H1 (cell line): ENCODE data around the gene KRTAP9-1. TPM values are rescaled to one million over a fixed set of nuclear protein-coding genes. Genes with fewer than 3 reads are reported as not detected.

Experiments used
- YY1 ChIP-seq: IDR thresholded peaks from 2 replicates; pipeline ENCODE4 v1.6.1; 2011; ENCODE audit warnings: low read depth, mild to moderate bottlenecking, low read length
- polyA plus RNA-seq, 7 experiments: library from polyadenylated mRNA; depleted of rRNA in 3 of 7; stranded (reverse) in 5 of 7; unstranded in 2 of 7; fragments of >200 nt in 5 of 7; fragments of 200-250 nt in 2 of 7; gene quantifications; 1 replicate in 5 of 7; 2 replicates in 1 of 7; 4 replicates in 1 of 7; pipeline versions ENCODE4 v1.2.1 to v1.2.3, GENCODE V29; 2011 to 2013; ENCODE audit warnings: missing spikeins in 2 of 7, mixed read lengths in 2 of 7
- total RNA-seq: library from RNA; stranded (reverse); fragmentation: NEBNext Ultra II Directional; extraction: Animal tissue kit (Norgen Biotek cat#: 25700); gene quantifications from 2 replicates; pipeline ENCODE4 v1.2.1, GENCODE V29; 2021
- TF ChIP-seq, protein P1 (sequence below): IDR thresholded peaks from 2 replicates; pipeline ENCODE4 v1.6.1; 2012; ENCODE audit warnings: inconsistent platforms

The KRTAP9-1 gene
- total and polyA plus RNA-seq, 2 of the 8 experiments (the other 6 are each of a cell fraction or from before 2014, with no cell fraction given) = not detected

DNA sequence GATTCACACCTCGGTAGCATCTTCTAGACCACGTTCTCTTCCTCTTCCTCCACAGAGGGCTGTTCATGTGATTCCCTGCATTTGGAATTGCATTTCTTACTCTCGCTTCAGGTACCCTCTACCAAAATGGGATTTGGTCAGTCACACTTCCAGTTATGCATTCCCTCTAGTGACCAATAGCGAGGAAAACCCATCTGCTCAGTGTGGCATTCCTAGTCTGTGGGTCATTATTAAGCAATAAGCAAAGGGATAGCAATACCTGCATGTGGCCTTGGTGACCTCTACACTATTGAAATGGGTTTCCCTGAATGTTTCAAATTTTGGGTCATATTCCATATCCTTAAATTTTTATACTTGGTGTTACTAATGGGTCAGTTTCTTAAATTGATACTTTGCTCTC lies 39.7 kb upstream of the KRTAP9-1 start (continued):
- TF ChIP-seq YY1 = no peak
- TF ChIP-seq, protein P1, sequence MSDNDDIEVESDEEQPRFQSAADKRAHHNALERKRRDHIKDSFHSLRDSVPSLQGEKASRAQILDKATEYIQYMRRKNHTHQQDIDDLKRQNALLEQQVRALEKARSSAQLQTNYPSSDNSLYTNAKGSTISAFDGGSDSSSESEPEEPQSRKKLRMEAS = no peak
